Naive thymus-derived CD4-positive, alpha-beta T cell (primary cell): ENCODE measurements around the gene POM121L2. TPM values are rescaled to one million over a fixed set of nuclear protein-coding genes. Genes with fewer than 3 reads are reported as not detected.

Source experiments
- ATAC-seq: fragments of 150-1000 bp; cut with Tn5 transposase; 2 replicates; pipeline ENCODE4 v1.10.0; 2021; ENCODE audit warnings: mild to moderate bottlenecking, moderate library complexity
- CTCF ChIA-PET: fragments of 350-600 bp; sonication (Branson Sonifier 250); formaldehyde crosslinking; loops from one replicate; lab custom pipeline; 2021; ENCODE audit warnings: antibody characterized with exemption; lab: Charles Lee
- POLR2A ChIA-PET: fragments of 350-600 bp; sonication (Branson Sonifier 250); formaldehyde crosslinking; loops from one replicate; lab custom pipeline; 2021; ENCODE audit warnings: antibody characterized with exemption, inconsistent platforms; lab: Charles Lee
- DNase-seq, 9 donors: peaks; one replicate each; pipeline versions ENCODE4 v3.0.0 to v3.0.0-alpha.2; 2020 to 2022; ENCODE audit warnings: mixed read lengths in 1 of 9
- H3K27ac ChIP-seq: one replicate; pipeline ENCODE4 v1.7.0; 2013; ENCODE audit warnings: mild to moderate bottlenecking, low read depth, low read length, moderate library complexity
- H3K27me3 ChIP-seq, 2 donors: one replicate each; pipeline ENCODE4 v1.7.0; 2013; ENCODE audit warnings: low read length in 2 of 2, mild to moderate bottlenecking in 2 of 2, moderate library complexity in 2 of 2; ENCODE audit not compliant: control insufficient read depth in 2 of 2, insufficient read depth in 2 of 2
- H3K36me3 ChIP-seq, 3 experiments: 1 replicate in 2 of 3; 2 replicates in 1 of 3; pipeline ENCODE4 v1.7.0; 2013; ENCODE audit warnings: low read length in 3 of 3, mild to moderate bottlenecking in 3 of 3, moderate library complexity in 1 of 3; ENCODE audit not compliant: insufficient read depth in 3 of 3, control insufficient read depth in 2 of 3
- H3K4me1 ChIP-seq, 2 donors: one replicate each; pipeline ENCODE4 v1.7.0; 2013; ENCODE audit warnings: low read length in 2 of 2, mild to moderate bottlenecking in 2 of 2, moderate library complexity in 1 of 2; ENCODE audit not compliant: control insufficient read depth in 2 of 2, insufficient read depth in 2 of 2
- H3K4me3 ChIP-seq: 2 replicates; pipeline ENCODE4 v1.7.0; 2013; ENCODE audit warnings: mild to moderate bottlenecking, low read length
- H3K9me3 ChIP-seq, 3 experiments: 1 replicate in 2 of 3; 2 replicates in 1 of 3; pipeline ENCODE4 v1.7.0; 2013; ENCODE audit warnings: low read length in 3 of 3; ENCODE audit not compliant: control insufficient read depth in 2 of 3
- H3K27ac Mint-ChIP-seq, 9 donors: one replicate each; pipeline ENCODE4 v1.8.0; 2020 to 2022; ENCODE audit warnings: mixed read lengths in 9 of 9, mild to moderate bottlenecking in 8 of 9, moderate library complexity in 5 of 9, inconsistent platforms in 2 of 9
- H3K27me3 Mint-ChIP-seq, 5 donors: one replicate each; pipeline ENCODE4 v1.8.0; 2021 to 2022; ENCODE audit warnings: mixed read lengths in 5 of 5, mild to moderate bottlenecking in 1 of 5
- H3K36me3 Mint-ChIP-seq, 5 donors: one replicate each; pipeline ENCODE4 v1.8.0; 2020 to 2022; ENCODE audit warnings: mixed read lengths in 5 of 5, mild to moderate bottlenecking in 3 of 5, inconsistent platforms in 1 of 5
- H3K4me1 Mint-ChIP-seq, 7 donors: one replicate each; pipeline ENCODE4 v1.8.0; 2020 to 2022; ENCODE audit warnings: mixed read lengths in 7 of 7, mild to moderate bottlenecking in 3 of 7, inconsistent platforms in 1 of 7
- H3K4me3 Mint-ChIP-seq, 10 donors: one replicate each; pipeline ENCODE4 v1.8.0; 2020 to 2022; ENCODE audit warnings: mild to moderate bottlenecking in 10 of 10, mixed read lengths in 10 of 10, moderate library complexity in 6 of 10, inconsistent platforms in 2 of 10
- H3K9me3 Mint-ChIP-seq, 11 donors: one replicate each; pipeline ENCODE4 v1.8.0; 2020 to 2022; ENCODE audit warnings: mixed read lengths in 11 of 11, mild to moderate bottlenecking in 4 of 11, inconsistent platforms in 1 of 11, moderate library complexity in 1 of 11
- intact Hi-C, 2 donors: fragments of 100-400 bp; cut with micrococcal nuclease; formaldehyde crosslinking; loops; one replicate each; pipeline ENCODE4 v1.15.1; 2023
- polyA plus RNA-seq, 2 donors: library from polyadenylated mRNA; unstranded; fragments of 300-500 nt; fragmentation: Illumina TruSeq; gene quantifications; one replicate each; pipeline ENCODE4 v1.2.3, GENCODE V29; 2021
- total RNA-seq, 6 experiments: library from RNA in 5 of 6; stranded (reverse) in 5 of 6; gene quantifications; 1 replicate in 5 of 6; 2 replicates in 1 of 6; pipeline ENCODE4 v1.2.3 and lab custom pipeline; 2021 to 2026

POM121L2 gene
- total and polyA plus RNA-seq, 7 experiments from 2014 or later: not detected

- H3K36me3 ChIP-seq: no peaks in the 10 kb centered on the region
- H3K4me3 ChIP-seq: no peak overlapping the region
- ATAC-seq (no peak), DNase-seq (no peak)
- peaks cover 41 to 46% of the 10 kb centered on the region in 2 donors for H3K27me3 ChIP-seq
- Mint-ChIP-seq H3K36me3 (peaks cover 0 to 56% (median 8%) of the 10 kb centered on the region in 5 donors), H3K27me3 (peaks cover 79 to 92% (median 88%) of the 10 kb centered on the region in 5 donors), H3K4me3 (peak overlapping the region in 1 of 10 donors; percentile 54), H3K9me3 (peaks cover 8 to 92% (median 57%) of the 10 kb centered on the region in 11 donors), H3K27ac (peak overlapping the region in 1 of 9 donors; percentile 69), H3K4me1 (peaks cover 0 to 19% (median 4%) of the 10 kb centered on the region in 7 donors)
- ChIA-PET CTCF (no interaction called here), POLR2A (no interaction called here)
- intact Hi-C loops: loop anchor here (5.0 kb wide), 3 partner anchors 44 to 391 kb away; no protein-coding TSS in a partner anchor
- no peaks in the 10 kb centered on the region for H3K4me1 ChIP-seq
- no peak overlapping the region for H3K27ac ChIP-seq
- H3K9me3 ChIP-seq: peaks cover 0 to 39% (median 6%) of the 10 kb centered on the region in 3 experiments
Measured at GRCh38 chr6:27281569-27281968, 30.5 kb downstream of the POM121L2 start.

- CTCF ChIA-PET: no interaction called here
Measured at GRCh38 chr6:27281105-27281539, 31.0 kb downstream of the POM121L2 start.

GRCh38 chr6:27280540-27281000, 31.5 kb downstream of the POM121L2 start:
- CTCF ChIA-PET: no interaction called here
- H3K27ac Mint-ChIP-seq: peak overlapping the region in 6 of 9 donors; percentile 20 to 83 (median 72)

More at GRCh38 chr6:27281105-27281539, 31.0 kb downstream of the POM121L2 start:
- Mint-ChIP-seq H3K4me3 (peak overlapping the region in 1 of 10 donors; percentile 51), H3K4me1 (peaks cover 0 to 19% (median 4%) of the 10 kb centered on the region in 7 donors), H3K27me3 (peaks cover 77 to 92% (median 88%) of the 10 kb centered on the region in 5 donors), H3K27ac (peak overlapping the region in 3 of 9 donors; percentile 9 to 81 (median 62)), H3K9me3 (peaks cover 8 to 92% (median 52%) of the 10 kb centered on the region in 11 donors), H3K36me3 (peaks cover 0 to 52% (median 9%) of the 10 kb centered on the region in 5 donors)
- H3K9me3 ChIP-seq: peaks cover 0 to 39% (median 6%) of the 10 kb centered on the region in 3 experiments
- H3K4me3 ChIP-seq: no peak overlapping the region
- DNase-seq: no peak
- H3K36me3 ChIP-seq: no peaks in the 10 kb centered on the region
- no peaks in the 10 kb centered on the region for H3K4me1 ChIP-seq
- H3K27ac ChIP-seq: no peak overlapping the region
- no peak for ATAC-seq
- peaks cover 39 to 47% of the 10 kb centered on the region in 2 donors for H3K27me3 ChIP-seq
- intact Hi-C loops: loop anchor here (5.0 kb wide), 3 partner anchors 44 to 391 kb away; no protein-coding TSS in a partner anchor
- POLR2A ChIA-PET: no interaction called here

GRCh38 chr6:27280064-27280539, 32.0 kb downstream of the POM121L2 start:
- H3K4me3 Mint-ChIP-seq: peak overlapping the region in 5 of 10 donors; percentile 28 to 51 (median 44)
- peaks cover 32 to 52% of the 10 kb centered on the region in 2 donors for H3K27me3 ChIP-seq
- peaks cover 5 to 92% (median 51%) of the 10 kb centered on the region in 11 donors for H3K9me3 Mint-ChIP-seq
- ChIA-PET CTCF (no interaction called here), POLR2A (no interaction called here)
- peaks cover 0 to 19% (median 4%) of the 10 kb centered on the region in 7 donors for H3K4me1 Mint-ChIP-seq
- peaks cover 0 to 43% (median 9%) of the 10 kb centered on the region in 5 donors for H3K36me3 Mint-ChIP-seq
- no peak overlapping the region for H3K4me3 ChIP-seq
- DNase-seq: peak in 1 of 9 donors; percentile 13
- peaks cover 0 to 39% (median 6%) of the 10 kb centered on the region in 3 experiments for H3K9me3 ChIP-seq
- H3K27ac ChIP-seq: no peak overlapping the region
- intact Hi-C loops: loop anchor here (5.0 kb wide), 3 partner anchors 43 to 392 kb away; no protein-coding TSS in a partner anchor
- no peaks in the 10 kb centered on the region for H3K4me1 ChIP-seq
- ATAC-seq: no peak
- peaks cover 74 to 88% (median 86%) of the 10 kb centered on the region in 5 donors for H3K27me3 Mint-ChIP-seq
- no peaks in the 10 kb centered on the region for H3K36me3 ChIP-seq
- H3K27ac Mint-ChIP-seq: peak overlapping the region in 5 of 9 donors; percentile 59 to 83 (median 77)

More at GRCh38 chr6:27280540-27281000, 31.5 kb downstream of the POM121L2 start:
- DNase-seq (no peak), ATAC-seq (no peak)
- Mint-ChIP-seq H3K4me1 (peaks cover 0 to 19% (median 4%) of the 10 kb centered on the region in 7 donors), H3K27me3 (peaks cover 77 to 92% (median 88%) of the 10 kb centered on the region in 5 donors), H3K4me3 (peak overlapping the region in 2 of 10 donors; percentile 33 to 51), H3K36me3 (peaks cover 0 to 47% (median 13%) of the 10 kb centered on the region in 5 donors), H3K9me3 (peaks cover 8 to 92% (median 55%) of the 10 kb centered on the region in 11 donors)
- intact Hi-C loops: loop anchor here (5.0 kb wide), 3 partner anchors 43 to 392 kb away; no protein-coding TSS in a partner anchor
- Histone ChIP-seq H3K4me3 (no peak overlapping the region), H3K27me3 (peaks cover 33 to 49% of the 10 kb centered on the region in 2 donors), H3K27ac (no peak overlapping the region), H3K9me3 (peaks cover 0 to 39% (median 6%) of the 10 kb centered on the region in 3 experiments), H3K4me1 (no peaks in the 10 kb centered on the region), H3K36me3 (no peaks in the 10 kb centered on the region)
- POLR2A ChIA-PET: no interaction called here

GRCh38 chr6:27279513-27280063, 32.5 kb downstream of the POM121L2 start:
- intact Hi-C loops: loop anchor here (5.0 kb wide), 3 partner anchors 42 to 393 kb away; no protein-coding TSS in a partner anchor
- peak overlapping the region in 6 of 10 donors; percentile 32 to 60 (median 47) for H3K4me3 Mint-ChIP-seq
- H3K4me1 ChIP-seq: no peaks in the 10 kb centered on the region
- H3K9me3 Mint-ChIP-seq: peaks cover 1 to 91% (median 46%) of the 10 kb centered on the region in 11 donors
- ChIA-PET CTCF (interaction anchor here (0.8 kb wide), 1 partner anchor 28 kb away, joined by 3 read pairs; no protein-coding TSS in a partner anchor), POLR2A (no interaction called here)
- no peak overlapping the region for H3K4me3 ChIP-seq
- peaks cover 32 to 52% of the 10 kb centered on the region in 2 donors for H3K27me3 ChIP-seq
- ATAC-seq (no peak), DNase-seq (no peak)
- peaks cover 0 to 39% (median 6%) of the 10 kb centered on the region in 3 experiments for H3K9me3 ChIP-seq
- H3K36me3 Mint-ChIP-seq: peaks cover 0 to 37% (median 9%) of the 10 kb centered on the region in 5 donors
- H3K27ac ChIP-seq: no peak overlapping the region
- H3K4me1 Mint-ChIP-seq: peaks cover 0 to 19% (median 4%) of the 10 kb centered on the region in 7 donors
- H3K27me3 Mint-ChIP-seq: peaks cover 73 to 87% (median 83%) of the 10 kb centered on the region in 5 donors
- no peaks in the 10 kb centered on the region for H3K36me3 ChIP-seq
- peak overlapping the region in 6 of 9 donors; percentile 19 to 82 (median 64) for H3K27ac Mint-ChIP-seq
